ENCODE results near the gene VTN.

VTN gene

GRCh38 chr17:28404461-28404811, 34.3 kb upstream of the VTN start:
- Histone ChIP-seq H3K36me3 (ENCODE audit: control insufficient read depth, insufficient read depth, low read length) (peaks cover 4% of the 10 kb centered on the region), H3K27me3 (ENCODE audit: control insufficient read depth, insufficient read depth, low read length) (no peaks in the 10 kb centered on the region), H3K4me1 (ENCODE audit: control insufficient read depth, insufficient read depth, low read length) (peaks cover 39% of the 10 kb centered on the region), H3K9me3 (ENCODE audit: control insufficient read depth, low read length) (no peaks in the 10 kb centered on the region), H3K4me3 (ENCODE audit: low read length) (no peak overlapping the region), H3K9ac (ENCODE audit: low read length) (no peak overlapping the region)

- no peaks in the 10 kb centered on the region for H3K9me3 ChIP-seq (ENCODE audit: control insufficient read depth, low read length)
- H3K4me3 ChIP-seq (ENCODE audit: low read length) = no peak overlapping the region
- no peak overlapping the region for H3K9ac ChIP-seq (ENCODE audit: low read length)
- no peaks in the 10 kb centered on the region for H3K27me3 ChIP-seq (ENCODE audit: control insufficient read depth, insufficient read depth, low read length)
- peaks cover 40% of the 10 kb centered on the region for H3K4me1 ChIP-seq (ENCODE audit: control insufficient read depth, insufficient read depth, low read length)
- H3K36me3 ChIP-seq (ENCODE audit: control insufficient read depth, insufficient read depth, low read length) = peaks cover 8% of the 10 kb centered on the region
Measured at GRCh38 chr17:28404007-28404406, 33.9 kb upstream of the VTN start.

- Histone ChIP-seq H3K27me3 (ENCODE audit: control insufficient read depth, insufficient read depth, low read length) (no peaks in the 10 kb centered on the region), H3K36me3 (ENCODE audit: control insufficient read depth, insufficient read depth, low read length) (peaks cover 15% of the 10 kb centered on the region), H3K9ac (ENCODE audit: low read length) (no peak overlapping the region), H3K4me3 (ENCODE audit: low read length) (no peak overlapping the region), H3K9me3 (ENCODE audit: control insufficient read depth, low read length) (no peaks in the 10 kb centered on the region), H3K4me1 (ENCODE audit: control insufficient read depth, insufficient read depth, low read length) (peaks cover 37% of the 10 kb centered on the region)
Measured at GRCh38 chr17:28402844-28403243, 32.7 kb upstream of the VTN start.

- peaks cover 31% of the 10 kb centered on the region for H3K4me1 ChIP-seq (ENCODE audit: control insufficient read depth, insufficient read depth, low read length)
- peaks cover 15% of the 10 kb centered on the region for H3K36me3 ChIP-seq (ENCODE audit: control insufficient read depth, insufficient read depth, low read length)
- no peak overlapping the region for H3K4me3 ChIP-seq (ENCODE audit: low read length)
- no peak overlapping the region for H3K9ac ChIP-seq (ENCODE audit: low read length)
- no peaks in the 10 kb centered on the region for H3K27me3 ChIP-seq (ENCODE audit: control insufficient read depth, insufficient read depth, low read length)
- H3K9me3 ChIP-seq (ENCODE audit: control insufficient read depth, low read length) = no peaks in the 10 kb centered on the region
Measured at GRCh38 chr17:28402224-28402630, 32.1 kb upstream of the VTN start.

GRCh38 chr17:28399808-28400207, 29.7 kb upstream of the VTN start:
- no peaks in the 10 kb centered on the region for H3K27me3 ChIP-seq (ENCODE audit: control insufficient read depth, insufficient read depth, low read length)
- peaks cover 15% of the 10 kb centered on the region for H3K36me3 ChIP-seq (ENCODE audit: control insufficient read depth, insufficient read depth, low read length)
- peaks cover 12% of the 10 kb centered on the region for H3K4me1 ChIP-seq (ENCODE audit: control insufficient read depth, insufficient read depth, low read length)
- no peak overlapping the region for H3K4me3 ChIP-seq (ENCODE audit: low read length)
- H3K9me3 ChIP-seq (ENCODE audit: control insufficient read depth, low read length) = no peaks in the 10 kb centered on the region
- no peak overlapping the region for H3K9ac ChIP-seq (ENCODE audit: low read length)

- Histone ChIP-seq H3K9ac (ENCODE audit: low read length) (no peak overlapping the region), H3K36me3 (ENCODE audit: control insufficient read depth, insufficient read depth, low read length) (peaks cover 15% of the 10 kb centered on the region), H3K4me1 (ENCODE audit: control insufficient read depth, insufficient read depth, low read length) (peaks cover 6% of the 10 kb centered on the region), H3K27me3 (ENCODE audit: control insufficient read depth, insufficient read depth, low read length) (no peaks in the 10 kb centered on the region), H3K9me3 (ENCODE audit: control insufficient read depth, low read length) (no peaks in the 10 kb centered on the region), H3K4me3 (ENCODE audit: low read length) (no peak overlapping the region)
Measured at GRCh38 chr17:28398280-28398981, 28.3 kb upstream of the VTN start.

- Histone ChIP-seq H3K36me3 (ENCODE audit: control insufficient read depth, insufficient read depth, low read length) (peaks cover 15% of the 10 kb centered on the region), H3K9ac (ENCODE audit: low read length) (no peak overlapping the region), H3K4me1 (ENCODE audit: control insufficient read depth, insufficient read depth, low read length) (peaks cover 6% of the 10 kb centered on the region), H3K27me3 (ENCODE audit: control insufficient read depth, insufficient read depth, low read length) (no peaks in the 10 kb centered on the region), H3K4me3 (ENCODE audit: low read length) (no peak overlapping the region), H3K9me3 (ENCODE audit: control insufficient read depth, low read length) (no peaks in the 10 kb centered on the region)
Measured at GRCh38 chr17:28397687-28398279, 27.7 kb upstream of the VTN start.

GRCh38 chr17:28397275-28397674, 27.2 kb upstream of the VTN start:
- Histone ChIP-seq H3K27me3 (ENCODE audit: control insufficient read depth, insufficient read depth, low read length) (no peaks in the 10 kb centered on the region), H3K9ac (ENCODE audit: low read length) (no peak overlapping the region), H3K36me3 (ENCODE audit: control insufficient read depth, insufficient read depth, low read length) (peaks cover 15% of the 10 kb centered on the region), H3K4me1 (ENCODE audit: control insufficient read depth, insufficient read depth, low read length) (peaks cover 6% of the 10 kb centered on the region), H3K9me3 (ENCODE audit: control insufficient read depth, low read length) (no peaks in the 10 kb centered on the region), H3K4me3 (ENCODE audit: low read length) (no peak overlapping the region)

GRCh38 chr17:28396635-28397239, 26.6 kb upstream of the VTN start:
- Histone ChIP-seq H3K36me3 (ENCODE audit: control insufficient read depth, insufficient read depth, low read length) (peaks cover 15% of the 10 kb centered on the region), H3K27me3 (ENCODE audit: control insufficient read depth, insufficient read depth, low read length) (no peaks in the 10 kb centered on the region), H3K4me1 (ENCODE audit: control insufficient read depth, insufficient read depth, low read length) (peaks cover 6% of the 10 kb centered on the region)

GRCh38 chr17:28395968-28396367, 25.9 kb upstream of the VTN start:
- H3K9me3 ChIP-seq (ENCODE audit: control insufficient read depth, low read length) = no peaks in the 10 kb centered on the region
- no peak overlapping the region for H3K9ac ChIP-seq (ENCODE audit: low read length)
- H3K36me3 ChIP-seq (ENCODE audit: control insufficient read depth, insufficient read depth, low read length) = peaks cover 18% of the 10 kb centered on the region
- H3K4me1 ChIP-seq (ENCODE audit: control insufficient read depth, insufficient read depth, low read length) = peaks cover 6% of the 10 kb centered on the region
- no peak overlapping the region for H3K4me3 ChIP-seq (ENCODE audit: low read length)
- no peaks in the 10 kb centered on the region for H3K27me3 ChIP-seq (ENCODE audit: control insufficient read depth, insufficient read depth, low read length)

More at GRCh38 chr17:28396635-28397239, 26.6 kb upstream of the VTN start:
- H3K9me3 ChIP-seq (ENCODE audit: control insufficient read depth, low read length) = no peaks in the 10 kb centered on the region
- H3K4me3 ChIP-seq (ENCODE audit: low read length) = no peak overlapping the region
- H3K9ac ChIP-seq (ENCODE audit: low read length) = no peak overlapping the region

GRCh38 chr17:28395426-28395825, 25.3 kb upstream of the VTN start:
- no peaks in the 10 kb centered on the region for H3K9me3 ChIP-seq (ENCODE audit: control insufficient read depth, low read length)
- H3K36me3 ChIP-seq (ENCODE audit: control insufficient read depth, insufficient read depth, low read length) = peaks cover 20% of the 10 kb centered on the region
- H3K4me3 ChIP-seq (ENCODE audit: low read length) = no peak overlapping the region
- no peaks in the 10 kb centered on the region for H3K27me3 ChIP-seq (ENCODE audit: control insufficient read depth, insufficient read depth, low read length)
- H3K4me1 ChIP-seq (ENCODE audit: control insufficient read depth, insufficient read depth, low read length) = peaks cover 6% of the 10 kb centered on the region
- no peak overlapping the region for H3K9ac ChIP-seq (ENCODE audit: low read length)

GRCh38 chr17:28394337-28395116, 24.4 kb upstream of the VTN start:
- Histone ChIP-seq H3K4me3 (ENCODE audit: low read length) (no peak overlapping the region), H3K4me1 (ENCODE audit: control insufficient read depth, insufficient read depth, low read length) (peaks cover 6% of the 10 kb centered on the region), H3K9me3 (ENCODE audit: control insufficient read depth, low read length) (no peaks in the 10 kb centered on the region), H3K36me3 (ENCODE audit: control insufficient read depth, insufficient read depth, low read length) (peaks cover 17% of the 10 kb centered on the region), H3K27me3 (ENCODE audit: control insufficient read depth, insufficient read depth, low read length) (no peaks in the 10 kb centered on the region), H3K9ac (ENCODE audit: low read length) (no peak overlapping the region)
